GM19023 (cell line): ENCODE measurements around the gene ACTL8.
"Not testable (repeated sequence)": the region's sequence is repeated elsewhere in the genome, so short reads cannot be mapped to it uniquely, and the experiment has no call there.

Experiments used
- ATAC-seq: cut with Tn5 transposase; IDR thresholded peaks from one replicate; pipeline ENCODE4 v1.9.1; 2021; ENCODE audit warnings: mild to moderate bottlenecking, moderate library complexity; ENCODE audit not compliant: unreplicated experiment

ACTL8 gene

GRCh38 chr1:17735348-17735747, 19.8 kb upstream of the ACTL8 start:
- ATAC-seq = no peak

GRCh38 chr1:17735793-17736192, 19.3 kb upstream of the ACTL8 start:
- no peak for ATAC-seq

- no peak for ATAC-seq
Observed at GRCh38 chr1:17736625-17737024, 18.5 kb upstream of the ACTL8 start.

- no peak for ATAC-seq
Observed at GRCh38 chr1:17739050-17739449, 16.1 kb upstream of the ACTL8 start.

GRCh38 chr1:17741052-17741451, 14.1 kb upstream of the ACTL8 start:
- ATAC-seq = no peak

GRCh38 chr1:17742583-17742982, 12.6 kb upstream of the ACTL8 start:
- no peak for ATAC-seq

GRCh38 chr1:17743008-17743647, 12.0 kb upstream of the ACTL8 start:
- ATAC-seq = no peak

- no peak for ATAC-seq
Observed at GRCh38 chr1:17743925-17744324, 11.2 kb upstream of the ACTL8 start.

- no peak for ATAC-seq
Observed at GRCh38 chr1:17744666-17745478, 10.3 kb upstream of the ACTL8 start.

- ATAC-seq = no peak
Observed at GRCh38 chr1:17745479-17745955, 9.6 kb upstream of the ACTL8 start.

- not testable (repeated sequence) for ATAC-seq
Observed at GRCh38 chr1:17746281-17746680, 8.9 kb upstream of the ACTL8 start.

GRCh38 chr1:17746920-17747319, 8.2 kb upstream of the ACTL8 start:
- no peak for ATAC-seq

- no peak for ATAC-seq
Observed at GRCh38 chr1:17750333-17750732, 4.8 kb upstream of the ACTL8 start.

GRCh38 chr1:17752356-17752755, 2.8 kb upstream of the ACTL8 start:
- ATAC-seq = no peak

- no peak for ATAC-seq
Observed at GRCh38 chr1:17757426-17757825, 2.3 kb downstream of the ACTL8 start.

GRCh38 chr1:17759114-17759513, 4.0 kb downstream of the ACTL8 start:
- no peak for ATAC-seq

GRCh38 chr1:17762313-17762712, 7.2 kb downstream of the ACTL8 start:
- ATAC-seq = no peak

GRCh38 chr1:17763417-17763816, 8.3 kb downstream of the ACTL8 start:
- no peak for ATAC-seq

GRCh38 chr1:17763995-17764394, 8.9 kb downstream of the ACTL8 start:
- ATAC-seq = no peak

- no peak for ATAC-seq
Observed at GRCh38 chr1:17764591-17764990, 9.5 kb downstream of the ACTL8 start.

GRCh38 chr1:17765444-17766411, 10.6 kb downstream of the ACTL8 start:
- ATAC-seq = no peak
